GM19099 (cell line): Measurements from ENCODE around the gene PDGFD.

Experiments used
- POLR2A ChIP-seq: IDR thresholded peaks from 3 replicates; pipeline ENCODE4 v1.6.1; 2011; ENCODE audit warnings: low read depth; ENCODE audit not compliant: insufficient read length; ENCODE audit errors: extremely low read depth

Gene PDGFD

DNA sequence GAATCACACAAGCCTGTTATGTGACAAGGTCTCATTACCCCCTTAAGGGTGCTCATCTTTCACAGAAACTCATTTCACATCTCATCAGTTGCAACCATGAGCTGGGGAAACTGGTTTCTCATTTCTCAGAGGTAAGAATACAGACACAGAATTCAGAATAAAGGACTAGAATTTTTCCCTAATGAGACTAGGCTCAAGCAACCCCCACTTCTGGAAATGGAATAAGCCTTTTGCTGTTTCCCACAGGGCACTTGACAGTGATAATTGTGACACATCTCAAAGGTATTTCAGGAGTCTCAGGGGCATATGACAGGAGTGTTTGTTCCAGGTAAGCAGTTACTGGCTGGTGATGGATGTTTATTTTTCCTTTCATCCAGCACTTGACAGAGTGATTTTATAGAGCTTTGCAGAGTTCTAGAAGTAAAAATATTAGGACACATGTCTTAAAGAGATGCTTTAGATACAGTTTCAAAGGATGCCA is 240.5 kb downstream of the PDGFD start:
- no peak for TF ChIP-seq POLR2A

DNA sequence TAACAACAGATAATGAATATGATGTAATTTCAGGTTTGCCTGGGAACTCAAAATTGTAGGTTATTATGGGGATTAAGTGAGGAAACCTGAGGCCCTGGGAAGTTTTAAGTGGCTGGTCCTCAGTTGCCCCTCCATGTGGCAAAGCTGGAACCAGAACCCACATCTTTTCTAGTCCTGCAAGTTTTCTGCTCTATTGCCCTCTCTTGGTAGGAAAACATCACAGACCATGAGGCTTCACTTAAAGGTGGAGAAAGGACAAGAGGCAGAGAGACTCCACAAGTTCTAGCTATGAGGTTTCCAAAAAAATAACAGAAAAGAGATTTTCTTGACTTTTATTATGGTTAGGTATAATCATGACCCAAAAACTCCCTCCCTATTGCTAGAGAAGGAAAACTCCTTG is 243.0 kb downstream of the PDGFD start:
- TF ChIP-seq POLR2A: no peak

DNA sequence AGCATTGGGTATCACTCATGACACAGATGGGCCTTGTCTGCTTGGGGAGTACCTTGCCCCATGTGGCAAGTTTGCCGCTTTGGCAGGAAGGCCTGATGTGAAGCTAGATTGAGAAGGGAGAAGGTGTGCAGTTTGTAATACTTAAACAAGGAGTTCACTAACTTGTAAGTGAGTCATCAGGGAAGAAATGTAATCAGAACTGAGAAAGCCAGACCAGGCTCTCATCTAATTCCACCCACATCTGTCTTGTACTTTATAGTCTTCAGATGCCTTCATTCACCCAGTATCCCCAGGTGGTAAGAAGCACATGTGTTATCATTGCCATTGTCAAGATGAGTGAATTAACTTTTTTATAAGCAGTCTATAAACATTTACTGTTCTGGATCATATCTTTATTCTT is 243.5 kb downstream of the PDGFD start:
- TF ChIP-seq POLR2A: no peak

DNA sequence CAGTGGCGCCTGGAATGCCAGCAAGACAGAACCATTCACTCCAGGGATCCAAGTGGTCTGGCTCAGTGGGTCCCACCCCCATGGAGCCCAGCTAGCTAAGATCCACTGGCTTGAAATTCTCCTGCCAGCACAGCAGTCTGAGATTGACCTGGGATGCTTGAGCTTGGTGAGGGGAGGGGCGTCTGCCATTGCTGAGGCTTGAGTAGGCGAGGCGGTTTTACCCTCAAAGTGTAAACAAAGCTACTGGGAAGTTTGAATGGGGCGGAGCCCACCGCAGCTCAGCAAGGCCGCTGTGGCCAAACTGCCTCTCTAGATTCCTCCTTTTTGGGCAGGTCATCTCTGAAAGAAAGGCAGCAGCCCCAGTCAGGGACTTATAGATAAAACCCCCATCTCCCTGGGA is 253.2 kb downstream of the PDGFD start:
- TF ChIP-seq POLR2A: no peak

- TF ChIP-seq POLR2A: no peak
Measured at GRCh38 chr11:103907548-103908455, 256.1 kb downstream of the PDGFD start.

GRCh38 chr11:103907136-103907535 is 256.8 kb downstream of the PDGFD start:
- no peak for TF ChIP-seq POLR2A

DNA sequence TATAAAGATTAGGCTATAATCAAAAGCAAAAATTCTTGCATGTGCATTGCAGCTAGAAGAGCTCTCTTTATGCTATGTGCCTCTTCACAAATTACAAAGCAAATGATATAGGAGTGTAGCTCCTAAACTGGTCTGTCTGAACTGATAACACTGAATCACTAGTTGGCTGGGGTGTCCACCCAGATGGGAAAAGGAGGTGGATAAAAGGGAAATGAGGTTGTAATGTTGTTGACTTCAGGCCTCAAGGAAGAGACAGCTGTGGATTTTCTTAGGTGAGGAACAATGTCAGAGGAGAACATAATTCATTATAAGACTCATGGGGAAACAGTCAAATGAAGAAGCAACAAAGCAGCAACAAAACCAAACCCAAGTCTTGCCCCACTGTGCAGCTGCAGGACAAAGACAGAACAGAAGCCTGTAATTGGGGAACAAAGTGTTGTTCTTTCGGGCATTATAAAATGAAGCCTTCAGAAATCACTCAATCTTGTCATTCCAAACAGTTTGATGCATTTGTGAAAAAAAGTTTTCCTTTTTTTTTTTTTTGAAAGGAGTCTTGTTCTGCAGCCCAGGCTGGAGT is 257.6 kb downstream of the PDGFD start:
- TF ChIP-seq POLR2A: no peak

- no peak for TF ChIP-seq POLR2A
Measured at GRCh38 chr11:103904324-103904667, 259.7 kb downstream of the PDGFD start.

- TF ChIP-seq POLR2A: peak; percentile 4
Measured at GRCh38 chr11:103903621-103904323, 260.2 kb downstream of the PDGFD start.

- TF ChIP-seq POLR2A: no peak
Measured at GRCh38 chr11:103902994-103903393, 261.0 kb downstream of the PDGFD start.

DNA sequence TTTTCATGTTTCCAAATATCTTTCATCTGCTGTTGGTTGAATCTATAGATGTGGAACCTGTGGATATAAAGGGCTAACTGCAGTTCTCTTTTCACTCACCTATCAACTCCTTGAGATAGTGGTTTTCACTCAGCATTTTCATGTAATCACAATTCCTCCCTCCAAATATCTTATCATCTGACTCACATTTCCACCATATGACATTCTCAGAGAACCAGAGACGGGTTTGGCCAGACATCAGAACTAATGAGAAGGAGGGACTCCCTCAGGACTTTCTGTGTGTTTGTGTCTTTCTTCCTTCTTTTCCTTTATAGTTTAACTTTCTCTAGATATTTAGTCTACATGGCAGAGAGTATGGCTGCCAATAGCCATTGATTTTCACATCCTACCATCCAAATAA is 262.3 kb downstream of the PDGFD start:
- no peak for TF ChIP-seq POLR2A

DNA sequence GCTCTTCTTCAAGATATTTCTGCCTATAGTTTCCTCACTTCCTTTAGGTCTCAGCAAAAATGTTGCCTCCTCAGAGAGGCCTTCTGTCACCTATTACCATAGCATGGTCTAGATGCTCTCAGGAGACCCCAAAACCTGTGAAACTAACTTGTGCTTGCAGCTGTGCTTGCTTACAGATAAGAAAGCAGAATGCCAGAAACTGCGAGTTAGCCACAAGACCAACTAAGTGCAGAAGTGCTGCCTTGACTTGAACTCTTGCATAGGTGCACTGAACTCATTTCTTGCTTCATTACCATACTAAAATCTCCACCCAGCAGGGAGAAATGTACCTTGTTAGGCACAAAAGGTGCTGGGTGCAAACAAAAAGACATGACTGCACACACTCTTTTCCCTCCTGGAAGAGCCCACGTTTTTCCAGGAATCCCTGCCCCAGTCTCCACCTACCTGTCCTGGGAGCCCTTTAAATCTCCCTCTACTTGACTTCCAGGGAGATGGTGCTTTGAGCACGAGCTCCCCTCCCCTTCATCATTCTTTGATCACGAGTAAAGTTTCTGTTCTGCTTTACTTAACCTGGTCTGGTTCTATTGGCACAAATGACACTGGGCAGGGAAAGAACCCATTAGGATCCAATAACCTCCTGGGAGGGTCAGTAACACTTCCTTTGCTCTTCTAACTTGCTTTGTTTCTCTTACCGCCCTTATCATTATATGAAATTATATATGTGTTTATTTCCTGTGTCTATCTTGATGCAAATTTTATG is 265.2 kb downstream of the PDGFD start:
- no peak for TF ChIP-seq POLR2A

DNA sequence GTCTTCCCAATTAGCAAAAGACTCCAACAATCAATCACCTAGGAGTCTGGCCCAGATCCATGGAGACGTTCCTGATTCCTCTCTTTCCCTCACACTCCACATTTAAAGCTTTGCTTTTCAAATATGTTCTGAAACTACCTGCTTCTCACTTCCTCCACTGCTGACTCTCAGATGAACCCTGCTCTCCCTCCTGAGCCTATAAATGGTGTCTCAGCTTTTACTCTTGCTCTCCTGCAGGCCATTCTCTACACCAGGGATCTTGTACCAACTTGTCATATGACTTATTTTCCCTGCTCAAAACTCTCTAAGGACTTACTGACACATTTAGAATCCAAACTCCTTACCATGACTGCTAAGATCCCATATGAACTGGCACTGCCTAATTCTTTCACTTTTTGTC is 265.9 kb downstream of the PDGFD start:
- TF ChIP-seq POLR2A: no peak

- no peak for TF ChIP-seq POLR2A
Measured at GRCh38 chr11:103897160-103897936, 266.6 kb downstream of the PDGFD start.
